Hepatocyte (in vitro differentiated cells): ENCODE measurements around the gene PHACTR2. TPM values are rescaled to one million over a fixed set of nuclear protein-coding genes. Genes with fewer than 3 reads are reported as not detected.
"Not testable (repeated sequence)": the region's sequence is repeated elsewhere in the genome, so short reads cannot be mapped to it uniquely, and the experiment has no call there.

Experiments used
- DNase-seq: peaks from one replicate; pipeline ENCODE4 v3.0.0-alpha.2; 2016; ENCODE audit warnings: low spot score
- H2AFZ ChIP-seq: fragments of 200-600 bp; sonication (generic); 2 replicates; pipeline ENCODE4 v1.6.0; 2016; ENCODE audit warnings: antibody characterized with exemption, mild to moderate bottlenecking
- H3K27ac ChIP-seq: fragments of 200-600 bp; sonication (generic); 2 replicates; pipeline ENCODE4 v1.5.1; 2016; ENCODE audit warnings: mild to moderate bottlenecking
- H3K27me3 ChIP-seq: fragments of 200-600 bp; sonication (generic); 2 replicates; pipeline ENCODE4 v1.6.1; 2016
- H3K36me3 ChIP-seq: fragments of 200-600 bp; sonication (generic); replicated peaks from 2 replicates; pipeline ENCODE4 v1.5.1; 2016; ENCODE audit warnings: low read depth; ENCODE audit not compliant: insufficient read depth
- H3K4me1 ChIP-seq: fragments of 200-600 bp; sonication (generic); 2 replicates; pipeline ENCODE4 v1.5.1; 2016; ENCODE audit warnings: mild to moderate bottlenecking, moderate library complexity; ENCODE audit not compliant: insufficient read depth
- H3K4me2 ChIP-seq: fragments of 200-600 bp; sonication (generic); 2 replicates; pipeline ENCODE4 v1.6.0; 2016
- H3K4me3 ChIP-seq: fragments of 200-600 bp; sonication (generic); 2 replicates; pipeline ENCODE4 v1.5.1; 2016; ENCODE audit warnings: mild to moderate bottlenecking
- H3K79me2 ChIP-seq: fragments of 200-600 bp; sonication (generic); 2 replicates; pipeline ENCODE4 v1.6.0; 2017; ENCODE audit warnings: mild to moderate bottlenecking
- H3K9me2 ChIP-seq: fragments of 200-600 bp; sonication (generic); replicated peaks from 2 replicates; pipeline ENCODE4 v1.6.0; 2017; ENCODE audit warnings: mild to moderate bottlenecking; ENCODE audit not compliant: insufficient read depth
- H3K9me3 ChIP-seq: fragments of 200-600 bp; sonication (generic); 2 replicates; pipeline ENCODE4 v1.5.1; 2016; ENCODE audit warnings: low read depth, mild to moderate bottlenecking
- H4K20me1 ChIP-seq: fragments of 200-600 bp; sonication (generic); 2 replicates; pipeline ENCODE4 v1.6.0; 2016; ENCODE audit warnings: mild to moderate bottlenecking; ENCODE audit not compliant: insufficient read depth, poor library complexity, severe bottlenecking
- EZH2 ChIP-seq: fragments of 200-600 bp; sonication (generic); IDR thresholded peaks from 2 replicates; pipeline ENCODE4 v1.6.1; 2016; ENCODE audit warnings: antibody characterized with exemption, mild to moderate bottlenecking, borderline replicate concordance
- EZH2phosphoT487 ChIP-seq: fragments of 200-600 bp; sonication (generic); IDR thresholded peaks from one replicate; pipeline ENCODE4 v1.6.1; 2018; ENCODE audit warnings: antibody characterized with exemption, mild to moderate bottlenecking, low read depth, moderate library complexity; ENCODE audit not compliant: unreplicated experiment, severe bottlenecking
- WGBS: methylation state at CpG from one replicate; pipeline ENCODE4 v1.1.6; 2016; ENCODE audit warnings: low lambda C conversion rate; ENCODE audit errors: missing lambda C conversion rate; 5-methylcytosine and 5-hydroxymethylcytosine counted together
- polyA plus RNA-seq: library from polyadenylated mRNA; unstranded; fragments of >200 nt; fragmentation: Nextera tagmentation; extraction: Ambion mirVana; gene quantifications from 2 replicates; pipeline ENCODE4 v1.2.1, GENCODE V29; 2016
- total RNA-seq: library from RNA; depleted of rRNA; stranded (reverse); fragments of >200 nt; gene quantifications from 2 replicates; pipeline ENCODE4 v1.2.3, GENCODE V29; 2014
- TF ChIP-seq, protein P1 (sequence below): fragments of 200-600 bp; sonication (generic); IDR thresholded peaks from 2 replicates; pipeline ENCODE4 v1.5.1; 2016; ENCODE audit warnings: antibody characterized with exemption, mild to moderate bottlenecking; ENCODE audit not compliant: poor library complexity

Gene PHACTR2
- total and polyA plus RNA-seq, 2 experiments from 2014 or later, result 86.6 to 111 TPM

DNA sequence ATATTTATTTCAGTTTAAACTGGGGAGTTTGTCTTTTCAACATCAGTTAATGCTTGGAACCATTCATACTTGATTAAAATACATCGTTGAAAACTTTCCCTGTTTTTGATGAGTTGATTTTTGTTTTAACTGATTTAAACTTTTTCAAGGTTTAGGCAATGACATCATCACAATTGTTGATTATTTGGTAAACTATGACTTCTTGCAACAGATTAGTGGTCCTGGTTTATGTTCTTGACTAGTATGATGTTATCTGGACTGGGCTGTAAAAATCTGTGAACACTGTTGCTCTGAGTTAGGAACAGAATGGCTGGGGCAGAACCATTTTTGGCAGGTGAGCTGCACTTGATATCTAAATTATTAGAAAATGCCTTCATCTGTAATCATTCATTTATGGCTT, 186.5 kb downstream of the PHACTR2 start, which contains the start of gene ZC2HC1B:
Gene ZC2HC1B, plus strand, starts transcription at position 241 of the 400 bp plus-strand sequence. Its CDS starts 66 bp downstream, at position 307.
- Histone ChIP-seq H3K9me2 (no peaks in the 10 kb centered on the region), H3K4me2 (no peak within 1 kb of the TSS), H2AFZ (no peak within 1 kb of the TSS), H3K4me3 (no peak within 1 kb of the TSS), H3K36me3 (peaks cover 7% of the 10 kb centered on the region), H3K79me2 (no peaks in the 10 kb centered on the region), H3K4me1 (no peaks in the 10 kb centered on the region), H3K27me3 (no peaks in the 10 kb centered on the region), H3K27ac (peak within 1 kb of the TSS; percentile 38), H4K20me1 (no peaks in the 10 kb centered on the region), H3K9me3 (no peaks in the 10 kb centered on the region)
- no peak for DNase-seq
- TF ChIP-seq, protein P1, sequence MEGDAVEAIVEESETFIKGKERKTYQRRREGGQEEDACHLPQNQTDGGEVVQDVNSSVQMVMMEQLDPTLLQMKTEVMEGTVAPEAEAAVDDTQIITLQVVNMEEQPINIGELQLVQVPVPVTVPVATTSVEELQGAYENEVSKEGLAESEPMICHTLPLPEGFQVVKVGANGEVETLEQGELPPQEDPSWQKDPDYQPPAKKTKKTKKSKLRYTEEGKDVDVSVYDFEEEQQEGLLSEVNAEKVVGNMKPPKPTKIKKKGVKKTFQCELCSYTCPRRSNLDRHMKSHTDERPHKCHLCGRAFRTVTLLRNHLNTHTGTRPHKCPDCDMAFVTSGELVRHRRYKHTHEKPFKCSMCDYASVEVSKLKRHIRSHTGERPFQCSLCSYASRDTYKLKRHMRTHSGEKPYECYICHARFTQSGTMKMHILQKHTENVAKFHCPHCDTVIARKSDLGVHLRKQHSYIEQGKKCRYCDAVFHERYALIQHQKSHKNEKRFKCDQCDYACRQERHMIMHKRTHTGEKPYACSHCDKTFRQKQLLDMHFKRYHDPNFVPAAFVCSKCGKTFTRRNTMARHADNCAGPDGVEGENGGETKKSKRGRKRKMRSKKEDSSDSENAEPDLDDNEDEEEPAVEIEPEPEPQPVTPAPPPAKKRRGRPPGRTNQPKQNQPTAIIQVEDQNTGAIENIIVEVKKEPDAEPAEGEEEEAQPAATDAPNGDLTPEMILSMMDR, result no peak
- TF ChIP-seq EZH2 (no peak), EZH2phosphoT487 (no peak)
- 89% methylated on average over 1 of the region's 1 CpG for WGBS

DNA sequence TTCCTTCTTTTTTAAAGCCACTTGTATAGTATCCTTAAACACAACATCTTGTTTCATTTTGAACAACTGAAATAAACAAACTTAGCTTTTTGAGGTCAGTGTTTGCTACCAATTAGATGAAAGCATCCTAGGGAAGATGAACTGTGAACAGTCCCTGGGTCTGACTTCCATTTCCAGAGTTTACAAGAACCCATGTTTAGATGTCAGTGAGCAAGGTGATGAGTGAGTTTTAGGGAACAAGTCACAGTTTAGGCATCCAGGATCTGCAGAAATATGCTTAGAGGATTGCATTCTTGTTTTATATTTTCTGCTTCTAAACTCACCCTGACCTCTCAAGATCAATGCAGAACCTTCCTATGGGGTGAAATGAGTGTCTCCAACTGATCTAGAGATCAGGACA, 189.5 kb downstream of the PHACTR2 start:
- no peaks in the 10 kb centered on the region for H4K20me1 ChIP-seq
- TF ChIP-seq EZH2phosphoT487 (no peak), EZH2 (no peak)
- TF ChIP-seq, protein P1, result no peak
- H2AFZ ChIP-seq, result no peak overlapping the region

DNA sequence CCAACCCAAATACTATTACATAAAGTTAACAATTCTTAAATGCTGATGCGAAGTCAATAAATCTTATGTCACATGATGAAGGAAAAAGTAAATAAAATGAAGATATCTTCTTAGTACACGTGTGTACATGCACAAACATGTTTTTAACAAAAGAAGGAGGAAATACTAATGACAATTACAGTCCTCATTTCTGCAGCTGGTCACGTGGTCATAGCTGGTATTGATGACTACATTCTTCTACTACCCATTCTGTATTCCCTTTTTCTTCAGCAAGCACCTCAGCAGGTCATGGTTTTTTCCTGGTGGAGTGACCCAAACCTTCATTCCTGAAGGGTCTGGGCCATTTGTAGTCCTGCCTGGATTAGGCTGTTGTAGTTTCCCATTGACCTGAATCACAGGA, 191.0 kb downstream of the PHACTR2 start:
- not testable (repeated sequence) for H3K27ac ChIP-seq, H3K4me1 ChIP-seq, H3K27me3 ChIP-seq, H2AFZ ChIP-seq, DNase-seq, H3K4me2 ChIP-seq, H4K20me1 ChIP-seq, H3K4me3 ChIP-seq, H3K9me3 ChIP-seq, H3K36me3 ChIP-seq, H3K79me2 ChIP-seq, H3K9me2 ChIP-seq
- 92% methylated on average over 3 of the region's 3 CpGs for WGBS

More for the DNA sequence above, 189.5 kb downstream of the PHACTR2 start:
- no peak overlapping the region for H3K4me3 ChIP-seq
- H3K4me1 ChIP-seq, result no peaks in the 10 kb centered on the region
- H3K9me2 ChIP-seq, result no peaks in the 10 kb centered on the region
- H3K79me2 ChIP-seq, result no peaks in the 10 kb centered on the region
- H3K4me2 ChIP-seq, result no peak overlapping the region
- H3K9me3 ChIP-seq, result no peaks in the 10 kb centered on the region
- peaks cover 7% of the 10 kb centered on the region for H3K36me3 ChIP-seq
- no peak overlapping the region for H3K27ac ChIP-seq
- H3K27me3 ChIP-seq, result no peaks in the 10 kb centered on the region
- DNase-seq, result no peak

DNA sequence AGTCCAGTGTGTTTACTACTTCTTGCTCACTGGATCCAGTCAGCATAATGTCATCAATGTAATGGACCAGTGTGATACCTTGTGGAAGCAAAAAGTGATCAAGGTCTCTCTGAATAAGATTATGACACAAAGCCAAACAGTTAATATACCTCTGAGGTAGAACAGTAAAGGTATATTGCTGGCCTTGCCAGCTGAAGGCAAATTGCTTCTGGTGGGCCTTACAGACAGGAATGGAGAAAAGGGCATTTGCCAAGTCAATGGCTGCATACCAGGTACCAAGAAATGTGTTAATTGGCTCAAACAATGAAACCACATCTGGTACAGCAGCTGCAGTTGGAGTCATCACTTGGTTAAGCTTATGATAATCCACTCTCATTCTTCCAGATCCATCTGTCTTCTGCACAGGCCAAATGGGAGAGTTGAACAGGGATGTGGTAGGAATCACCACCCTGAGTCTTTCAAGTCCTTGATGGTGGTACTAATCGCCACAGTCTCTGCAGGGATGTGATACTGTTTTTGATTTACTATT, 193.5 kb downstream of the PHACTR2 start:
- H3K4me3 ChIP-seq, result not testable (repeated sequence)

More for the DNA sequence above, 193.5 kb downstream of the PHACTR2 start:
- not testable (repeated sequence) for DNase-seq, H3K4me1 ChIP-seq, H3K36me3 ChIP-seq, H3K79me2 ChIP-seq, H3K4me2 ChIP-seq, H3K9me3 ChIP-seq, H3K27me3 ChIP-seq, H4K20me1 ChIP-seq, H3K9me2 ChIP-seq, H3K27ac ChIP-seq, H2AFZ ChIP-seq
- 83% methylated on average over 1 of the region's 1 CpG for whole genome bisulfite sequencing
